WTC11 (cell line): Measurements from ENCODE around the gene MAP2K1. TPM values are rescaled to one million over a fixed set of nuclear protein-coding genes. Genes with fewer than 3 reads are reported as not detected.

Source experiments
- ATAC-seq: fragments of 200-7000 bp; cut with Tn5 transposase; 2 replicates; pipeline ENCODE4 v1.10.0; 2021; ENCODE audit warnings: mild to moderate bottlenecking, moderate library complexity
- CTCF ChIA-PET: fragments of 300-600 bp; sonication (Branson Sonifier 250); formaldehyde crosslinking; loops from one replicate; lab custom pipeline; 2021; ENCODE audit warnings: antibody characterized with exemption; lab: Charles Lee
- POLR2A ChIA-PET: fragments of 350-600 bp; sonication (Branson Sonifier 250); formaldehyde crosslinking; loops from one replicate; lab custom pipeline; 2021; ENCODE audit warnings: antibody characterized with exemption; lab: Charles Lee
- DNase-seq: peaks from one replicate; pipeline ENCODE4 v3.0.0; 2021; ENCODE audit warnings: low spot score
- H3K27ac Mint-ChIP-seq: 2 replicates; pipeline ENCODE4 v1.8.0; 2021; ENCODE audit warnings: mixed read lengths
- H3K27me3 Mint-ChIP-seq: 2 replicates; pipeline ENCODE4 v1.8.0; 2021; ENCODE audit warnings: low read depth, mild to moderate bottlenecking, moderate library complexity, mixed read lengths
- H3K36me3 Mint-ChIP-seq: 2 replicates; pipeline ENCODE4 v1.8.0; 2021; ENCODE audit warnings: mixed read lengths
- H3K4me1 Mint-ChIP-seq: 2 replicates; pipeline ENCODE4 v1.8.0; 2022; ENCODE audit warnings: mixed read lengths
- H3K4me3 Mint-ChIP-seq: 2 replicates; pipeline ENCODE4 v1.8.0; 2021; ENCODE audit warnings: mild to moderate bottlenecking, moderate library complexity, mixed read lengths
- H3K9me3 Mint-ChIP-seq: 2 replicates; pipeline ENCODE4 v1.8.0; 2021; ENCODE audit warnings: mixed read lengths
- CBFB ChIP-seq: sonication (generic); formaldehyde crosslinking; IDR thresholded peaks from 2 replicates; pipeline ENCODE4 v1.8.1; 2022; ENCODE audit warnings: mild to moderate bottlenecking, low read depth, missing genetic modification reagents
- ETV6 ChIP-seq: sonication (generic); formaldehyde crosslinking; IDR thresholded peaks from 2 replicates; pipeline ENCODE4 v1.8.1; 2022; ENCODE audit warnings: mild to moderate bottlenecking, missing genetic modification reagents
- GTF2I ChIP-seq: fragments of 250-450 bp; sonication (Bioruptor Pico); conservative IDR thresholded peaks from 2 replicates; pipeline ENCODE4 v1.4.0; 2021; ENCODE audit warnings: mild to moderate bottlenecking
- JUN ChIP-seq: sonication (generic); formaldehyde crosslinking; IDR thresholded peaks from 2 replicates; pipeline ENCODE4 v1.8.0; 2023; ENCODE audit warnings: mild to moderate bottlenecking, missing genetic modification reagents
- KAT7 ChIP-seq: sonication (generic); formaldehyde crosslinking; IDR thresholded peaks from 2 replicates; pipeline ENCODE4 v1.8.1; 2023; ENCODE audit warnings: missing genetic modification reagents, mild to moderate bottlenecking, borderline replicate concordance
- NFATC4 ChIP-seq: fragments of 250-450 bp; sonication (Bioruptor Pico); IDR thresholded peaks from 2 replicates; pipeline ENCODE4 v1.9.0; 2021; ENCODE audit warnings: mild to moderate bottlenecking
- OVOL2 ChIP-seq: fragments of 250-450 bp; sonication (Bioruptor Pico); IDR thresholded peaks from 2 replicates; pipeline ENCODE4 v1.9.0; 2021; ENCODE audit warnings: mild to moderate bottlenecking, borderline replicate concordance
- SMAD3 ChIP-seq: sonication (generic); formaldehyde crosslinking; IDR thresholded peaks from 2 replicates; pipeline ENCODE4 v1.8.0; 2022; ENCODE audit warnings: missing genetic modification reagents, mild to moderate bottlenecking, borderline replicate concordance
- TCF7 ChIP-seq: sonication (generic); formaldehyde crosslinking; IDR thresholded peaks from 2 replicates; pipeline ENCODE4 v1.8.0; 2022; ENCODE audit warnings: mild to moderate bottlenecking, low read depth, missing genetic modification reagents, moderate library complexity
- TEAD4 ChIP-seq: sonication (generic); formaldehyde crosslinking; IDR thresholded peaks from 2 replicates; pipeline ENCODE4 v1.8.0; 2022; ENCODE audit warnings: mild to moderate bottlenecking, missing genetic modification reagents
- TP53 ChIP-seq: sonication (generic); formaldehyde crosslinking; IDR thresholded peaks from 2 replicates; pipeline ENCODE4 v1.8.1; 2023; ENCODE audit warnings: mild to moderate bottlenecking, missing genetic modification reagents
- ZNF232 ChIP-seq: sonication (generic); formaldehyde crosslinking; IDR thresholded peaks from 2 replicates; pipeline ENCODE4 v1.8.0; 2022; ENCODE audit warnings: mild to moderate bottlenecking, missing genetic modification reagents
- ZNF263 ChIP-seq: sonication (generic); formaldehyde crosslinking; IDR thresholded peaks from 2 replicates; pipeline ENCODE4 v1.8.1; 2022; ENCODE audit warnings: low read depth, mild to moderate bottlenecking, moderate library complexity, missing genetic modification reagents
- total RNA-seq: library from RNA; stranded (reverse); gene quantifications from 3 replicates; pipeline ENCODE4 v1.2.3, GENCODE V29; 2021
- TF ChIP-seq, protein P1 (sequence below): sonication (generic); formaldehyde crosslinking; IDR thresholded peaks from 2 replicates; pipeline ENCODE4 v1.8.1; 2023; ENCODE audit warnings: mild to moderate bottlenecking, missing genetic modification reagents
- TF ChIP-seq, protein P2 (sequence below): sonication (generic); formaldehyde crosslinking; IDR thresholded peaks from 2 replicates; pipeline ENCODE4 v1.8.0; 2023; ENCODE audit warnings: missing genetic modification reagents, mild to moderate bottlenecking, borderline replicate concordance
- TF ChIP-seq, protein P3 (sequence below): fragments of 250-450 bp; sonication (Bioruptor Pico); IDR thresholded peaks from 2 replicates; pipeline ENCODE4 v1.9.0; 2021; ENCODE audit warnings: mild to moderate bottlenecking, borderline replicate concordance
- TF ChIP-seq, protein P4 (sequence below): sonication (generic); formaldehyde crosslinking; IDR thresholded peaks from 2 replicates; pipeline ENCODE4 v1.8.1; 2022; ENCODE audit warnings: low read depth, missing genetic modification reagents, borderline replicate concordance
- TF ChIP-seq, protein P5 (sequence below): fragments of 250-450 bp; sonication (Bioruptor Pico); IDR thresholded peaks from 2 replicates; pipeline ENCODE4 v1.9.0; 2021; ENCODE audit warnings: mild to moderate bottlenecking
- TF ChIP-seq, protein P6 (sequence below): fragments of 250-450 bp; sonication (Bioruptor Pico); IDR thresholded peaks from 2 replicates; pipeline ENCODE4 v2.1.2; 2022; ENCODE audit warnings: mild to moderate bottlenecking, moderate library complexity

MAP2K1 gene
- total RNA-seq, 1 experiment from 2014 or later: 93.0 TPM

DNA sequence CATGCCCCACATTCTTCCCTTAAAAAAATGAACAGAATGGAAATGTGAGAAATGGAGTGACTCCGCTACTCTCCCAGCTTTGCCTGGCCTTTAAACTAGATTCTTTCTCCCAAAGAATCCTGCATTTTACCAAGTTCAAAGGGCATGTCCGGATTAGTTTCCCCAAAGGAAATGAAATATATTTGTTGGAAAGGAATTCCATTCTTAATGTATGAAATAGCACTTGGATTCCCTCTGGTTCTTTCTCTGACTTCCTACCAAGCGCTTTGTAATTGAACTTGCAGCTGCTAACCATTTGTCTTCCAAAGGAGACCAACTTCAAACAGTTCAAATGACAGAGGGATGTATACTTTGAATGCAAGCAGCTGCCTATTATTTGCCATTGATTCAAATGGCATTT is 18.9 kb downstream of the MAP2K1 start:
- Mint-ChIP-seq H3K27ac (peak overlapping the region; percentile 94), H3K27me3 (no peaks in the 10 kb centered on the region), H3K9me3 (no peaks in the 10 kb centered on the region; the same call in 1 of the 2 replicates), H3K36me3 (peaks cover 2% of the 10 kb centered on the region; the same call in 1 of the 2 replicates), H3K4me3 (peak overlapping the region; percentile 6; the same call in 1 of the 2 replicates), H3K4me1 (peaks cover 95% of the 10 kb centered on the region)
- TF ChIP-seq TEAD4 (CRISPR knock-in tag) (no peak), JUN (CRISPR knock-in tag) (no peak), ZNF263 (CRISPR knock-in tag) (no peak), ETV6 (CRISPR knock-in tag) (no peak), ZNF232 (CRISPR knock-in tag) (no peak), OVOL2 (CRISPR knock-in tag) (no peak), CBFB (CRISPR knock-in tag) (no peak), KAT7 (CRISPR knock-in tag) (no peak), GTF2I (CRISPR knock-in tag) (no peak), NFATC4 (CRISPR knock-in tag) (no peak), TCF7 (CRISPR knock-in tag) (no peak), SMAD3 (CRISPR knock-in tag) (no peak), TP53 (CRISPR knock-in tag) (no peak)
- TF ChIP-seq, protein P1, sequence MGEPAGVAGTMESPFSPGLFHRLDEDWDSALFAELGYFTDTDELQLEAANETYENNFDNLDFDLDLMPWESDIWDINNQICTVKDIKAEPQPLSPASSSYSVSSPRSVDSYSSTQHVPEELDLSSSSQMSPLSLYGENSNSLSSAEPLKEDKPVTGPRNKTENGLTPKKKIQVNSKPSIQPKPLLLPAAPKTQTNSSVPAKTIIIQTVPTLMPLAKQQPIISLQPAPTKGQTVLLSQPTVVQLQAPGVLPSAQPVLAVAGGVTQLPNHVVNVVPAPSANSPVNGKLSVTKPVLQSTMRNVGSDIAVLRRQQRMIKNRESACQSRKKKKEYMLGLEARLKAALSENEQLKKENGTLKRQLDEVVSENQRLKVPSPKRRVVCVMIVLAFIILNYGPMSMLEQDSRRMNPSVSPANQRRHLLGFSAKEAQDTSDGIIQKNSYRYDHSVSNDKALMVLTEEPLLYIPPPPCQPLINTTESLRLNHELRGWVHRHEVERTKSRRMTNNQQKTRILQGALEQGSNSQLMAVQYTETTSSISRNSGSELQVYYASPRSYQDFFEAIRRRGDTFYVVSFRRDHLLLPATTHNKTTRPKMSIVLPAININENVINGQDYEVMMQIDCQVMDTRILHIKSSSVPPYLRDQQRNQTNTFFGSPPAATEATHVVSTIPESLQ: no peak
- TF ChIP-seq, protein P2, sequence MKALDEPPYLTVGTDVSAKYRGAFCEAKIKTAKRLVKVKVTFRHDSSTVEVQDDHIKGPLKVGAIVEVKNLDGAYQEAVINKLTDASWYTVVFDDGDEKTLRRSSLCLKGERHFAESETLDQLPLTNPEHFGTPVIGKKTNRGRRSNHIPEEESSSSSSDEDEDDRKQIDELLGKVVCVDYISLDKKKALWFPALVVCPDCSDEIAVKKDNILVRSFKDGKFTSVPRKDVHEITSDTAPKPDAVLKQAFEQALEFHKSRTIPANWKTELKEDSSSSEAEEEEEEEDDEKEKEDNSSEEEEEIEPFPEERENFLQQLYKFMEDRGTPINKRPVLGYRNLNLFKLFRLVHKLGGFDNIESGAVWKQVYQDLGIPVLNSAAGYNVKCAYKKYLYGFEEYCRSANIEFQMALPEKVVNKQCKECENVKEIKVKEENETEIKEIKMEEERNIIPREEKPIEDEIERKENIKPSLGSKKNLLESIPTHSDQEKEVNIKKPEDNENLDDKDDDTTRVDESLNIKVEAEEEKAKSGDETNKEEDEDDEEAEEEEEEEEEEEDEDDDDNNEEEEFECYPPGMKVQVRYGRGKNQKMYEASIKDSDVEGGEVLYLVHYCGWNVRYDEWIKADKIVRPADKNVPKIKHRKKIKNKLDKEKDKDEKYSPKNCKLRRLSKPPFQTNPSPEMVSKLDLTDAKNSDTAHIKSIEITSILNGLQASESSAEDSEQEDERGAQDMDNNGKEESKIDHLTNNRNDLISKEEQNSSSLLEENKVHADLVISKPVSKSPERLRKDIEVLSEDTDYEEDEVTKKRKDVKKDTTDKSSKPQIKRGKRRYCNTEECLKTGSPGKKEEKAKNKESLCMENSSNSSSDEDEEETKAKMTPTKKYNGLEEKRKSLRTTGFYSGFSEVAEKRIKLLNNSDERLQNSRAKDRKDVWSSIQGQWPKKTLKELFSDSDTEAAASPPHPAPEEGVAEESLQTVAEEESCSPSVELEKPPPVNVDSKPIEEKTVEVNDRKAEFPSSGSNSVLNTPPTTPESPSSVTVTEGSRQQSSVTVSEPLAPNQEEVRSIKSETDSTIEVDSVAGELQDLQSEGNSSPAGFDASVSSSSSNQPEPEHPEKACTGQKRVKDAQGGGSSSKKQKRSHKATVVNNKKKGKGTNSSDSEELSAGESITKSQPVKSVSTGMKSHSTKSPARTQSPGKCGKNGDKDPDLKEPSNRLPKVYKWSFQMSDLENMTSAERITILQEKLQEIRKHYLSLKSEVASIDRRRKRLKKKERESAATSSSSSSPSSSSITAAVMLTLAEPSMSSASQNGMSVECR (CRISPR knock-in tag): no peak
- TF ChIP-seq, protein P3, sequence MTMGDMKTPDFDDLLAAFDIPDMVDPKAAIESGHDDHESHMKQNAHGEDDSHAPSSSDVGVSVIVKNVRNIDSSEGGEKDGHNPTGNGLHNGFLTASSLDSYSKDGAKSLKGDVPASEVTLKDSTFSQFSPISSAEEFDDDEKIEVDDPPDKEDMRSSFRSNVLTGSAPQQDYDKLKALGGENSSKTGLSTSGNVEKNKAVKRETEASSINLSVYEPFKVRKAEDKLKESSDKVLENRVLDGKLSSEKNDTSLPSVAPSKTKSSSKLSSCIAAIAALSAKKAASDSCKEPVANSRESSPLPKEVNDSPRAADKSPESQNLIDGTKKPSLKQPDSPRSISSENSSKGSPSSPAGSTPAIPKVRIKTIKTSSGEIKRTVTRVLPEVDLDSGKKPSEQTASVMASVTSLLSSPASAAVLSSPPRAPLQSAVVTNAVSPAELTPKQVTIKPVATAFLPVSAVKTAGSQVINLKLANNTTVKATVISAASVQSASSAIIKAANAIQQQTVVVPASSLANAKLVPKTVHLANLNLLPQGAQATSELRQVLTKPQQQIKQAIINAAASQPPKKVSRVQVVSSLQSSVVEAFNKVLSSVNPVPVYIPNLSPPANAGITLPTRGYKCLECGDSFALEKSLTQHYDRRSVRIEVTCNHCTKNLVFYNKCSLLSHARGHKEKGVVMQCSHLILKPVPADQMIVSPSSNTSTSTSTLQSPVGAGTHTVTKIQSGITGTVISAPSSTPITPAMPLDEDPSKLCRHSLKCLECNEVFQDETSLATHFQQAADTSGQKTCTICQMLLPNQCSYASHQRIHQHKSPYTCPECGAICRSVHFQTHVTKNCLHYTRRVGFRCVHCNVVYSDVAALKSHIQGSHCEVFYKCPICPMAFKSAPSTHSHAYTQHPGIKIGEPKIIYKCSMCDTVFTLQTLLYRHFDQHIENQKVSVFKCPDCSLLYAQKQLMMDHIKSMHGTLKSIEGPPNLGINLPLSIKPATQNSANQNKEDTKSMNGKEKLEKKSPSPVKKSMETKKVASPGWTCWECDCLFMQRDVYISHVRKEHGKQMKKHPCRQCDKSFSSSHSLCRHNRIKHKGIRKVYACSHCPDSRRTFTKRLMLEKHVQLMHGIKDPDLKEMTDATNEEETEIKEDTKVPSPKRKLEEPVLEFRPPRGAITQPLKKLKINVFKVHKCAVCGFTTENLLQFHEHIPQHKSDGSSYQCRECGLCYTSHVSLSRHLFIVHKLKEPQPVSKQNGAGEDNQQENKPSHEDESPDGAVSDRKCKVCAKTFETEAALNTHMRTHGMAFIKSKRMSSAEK (CRISPR knock-in tag): no peak
- TF ChIP-seq, protein P4, sequence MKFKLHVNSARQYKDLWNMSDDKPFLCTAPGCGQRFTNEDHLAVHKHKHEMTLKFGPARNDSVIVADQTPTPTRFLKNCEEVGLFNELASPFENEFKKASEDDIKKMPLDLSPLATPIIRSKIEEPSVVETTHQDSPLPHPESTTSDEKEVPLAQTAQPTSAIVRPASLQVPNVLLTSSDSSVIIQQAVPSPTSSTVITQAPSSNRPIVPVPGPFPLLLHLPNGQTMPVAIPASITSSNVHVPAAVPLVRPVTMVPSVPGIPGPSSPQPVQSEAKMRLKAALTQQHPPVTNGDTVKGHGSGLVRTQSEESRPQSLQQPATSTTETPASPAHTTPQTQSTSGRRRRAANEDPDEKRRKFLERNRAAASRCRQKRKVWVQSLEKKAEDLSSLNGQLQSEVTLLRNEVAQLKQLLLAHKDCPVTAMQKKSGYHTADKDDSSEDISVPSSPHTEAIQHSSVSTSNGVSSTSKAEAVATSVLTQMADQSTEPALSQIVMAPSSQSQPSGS (CRISPR knock-in tag): no peak
- TF ChIP-seq, protein P5, sequence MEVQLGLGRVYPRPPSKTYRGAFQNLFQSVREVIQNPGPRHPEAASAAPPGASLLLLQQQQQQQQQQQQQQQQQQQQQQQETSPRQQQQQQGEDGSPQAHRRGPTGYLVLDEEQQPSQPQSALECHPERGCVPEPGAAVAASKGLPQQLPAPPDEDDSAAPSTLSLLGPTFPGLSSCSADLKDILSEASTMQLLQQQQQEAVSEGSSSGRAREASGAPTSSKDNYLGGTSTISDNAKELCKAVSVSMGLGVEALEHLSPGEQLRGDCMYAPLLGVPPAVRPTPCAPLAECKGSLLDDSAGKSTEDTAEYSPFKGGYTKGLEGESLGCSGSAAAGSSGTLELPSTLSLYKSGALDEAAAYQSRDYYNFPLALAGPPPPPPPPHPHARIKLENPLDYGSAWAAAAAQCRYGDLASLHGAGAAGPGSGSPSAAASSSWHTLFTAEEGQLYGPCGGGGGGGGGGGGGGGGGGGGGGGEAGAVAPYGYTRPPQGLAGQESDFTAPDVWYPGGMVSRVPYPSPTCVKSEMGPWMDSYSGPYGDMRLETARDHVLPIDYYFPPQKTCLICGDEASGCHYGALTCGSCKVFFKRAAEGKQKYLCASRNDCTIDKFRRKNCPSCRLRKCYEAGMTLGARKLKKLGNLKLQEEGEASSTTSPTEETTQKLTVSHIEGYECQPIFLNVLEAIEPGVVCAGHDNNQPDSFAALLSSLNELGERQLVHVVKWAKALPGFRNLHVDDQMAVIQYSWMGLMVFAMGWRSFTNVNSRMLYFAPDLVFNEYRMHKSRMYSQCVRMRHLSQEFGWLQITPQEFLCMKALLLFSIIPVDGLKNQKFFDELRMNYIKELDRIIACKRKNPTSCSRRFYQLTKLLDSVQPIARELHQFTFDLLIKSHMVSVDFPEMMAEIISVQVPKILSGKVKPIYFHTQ (CRISPR knock-in tag): no peak
- TF ChIP-seq, protein P6, sequence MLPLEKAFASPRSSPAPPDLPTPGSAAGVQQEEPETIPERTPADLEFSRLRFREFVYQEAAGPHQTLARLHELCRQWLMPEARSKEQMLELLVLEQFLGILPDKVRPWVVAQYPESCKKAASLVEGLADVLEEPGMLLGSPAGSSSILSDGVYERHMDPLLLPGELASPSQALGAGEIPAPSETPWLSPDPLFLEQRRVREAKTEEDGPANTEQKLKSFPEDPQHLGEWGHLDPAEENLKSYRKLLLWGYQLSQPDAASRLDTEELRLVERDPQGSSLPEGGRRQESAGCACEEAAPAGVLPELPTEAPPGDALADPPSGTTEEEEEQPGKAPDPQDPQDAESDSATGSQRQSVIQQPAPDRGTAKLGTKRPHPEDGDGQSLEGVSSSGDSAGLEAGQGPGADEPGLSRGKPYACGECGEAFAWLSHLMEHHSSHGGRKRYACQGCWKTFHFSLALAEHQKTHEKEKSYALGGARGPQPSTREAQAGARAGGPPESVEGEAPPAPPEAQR (CRISPR knock-in tag): no peak
- ChIA-PET CTCF (interaction anchor here (1.4 to 6.4 kb wide), 2 partner anchors 22 to 93 kb away, joined by 3 to 50 read pairs; partner anchors contain the start of gene SNAPC5), POLR2A (no interaction called here)
- ATAC-seq (no peak), DNase-seq (no peak)
